ENCODE results near the gene DCUN1D2.

DCUN1D2 gene

GRCh38 chr13:113432506-113433270, 57.8 kb downstream of the DCUN1D2 start:
- peak overlapping the region; percentile 96 for H3K27ac ChIP-seq
- TF ChIP-seq CTCF (IDR thresholded peaks at IDR 0.05; ENCODE audit: low read depth, low read length) = 0 out of 2 replicates have a peak, but pooled peaks have one; percentile 11
- peak; percentile 95 for DNase-seq
- peaks cover 13% of the 10 kb centered on the region for H3K36me3 ChIP-seq
- no peaks in the 10 kb centered on the region for H3K27me3 ChIP-seq (ENCODE audit: insufficient read depth, low read depth, severe bottlenecking)
- peak overlapping the region; percentile 42 for H3K4me3 ChIP-seq (ENCODE audit: low read depth, low read length)
- no peaks in the 10 kb centered on the region for H3K9me3 ChIP-seq (ENCODE audit: severe bottlenecking)

- peak overlapping the region; percentile 96 for H3K27ac ChIP-seq
- DNase-seq = no peak
- no peaks in the 10 kb centered on the region for H3K27me3 ChIP-seq (ENCODE audit: insufficient read depth, low read depth, severe bottlenecking)
- H3K9me3 ChIP-seq (ENCODE audit: severe bottlenecking) = no peaks in the 10 kb centered on the region
- TF ChIP-seq CTCF (IDR thresholded peaks at IDR 0.05; ENCODE audit: low read depth, low read length) = no peak
- no peak overlapping the region for H3K4me3 ChIP-seq (ENCODE audit: low read depth, low read length)
- H3K36me3 ChIP-seq = peaks cover 9% of the 10 kb centered on the region
These were observed 59.3 kb downstream of the DCUN1D2 start for GRCh38 chr13:113431171-113431570.

- no peaks in the 10 kb centered on the region for H3K9me3 ChIP-seq (ENCODE audit: severe bottlenecking)
- DNase-seq = no peak
- peak overlapping the region; percentile 96 for H3K27ac ChIP-seq
- TF ChIP-seq CTCF (IDR thresholded peaks at IDR 0.05; ENCODE audit: low read depth, low read length) = no peak
- H3K36me3 ChIP-seq = peaks cover 9% of the 10 kb centered on the region
- no peaks in the 10 kb centered on the region for H3K27me3 ChIP-seq (ENCODE audit: insufficient read depth, low read depth, severe bottlenecking)
- no peak overlapping the region for H3K4me3 ChIP-seq (ENCODE audit: low read depth, low read length)
These were observed 60.0 kb downstream of the DCUN1D2 start for GRCh38 chr13:113430378-113431110.

- no peak overlapping the region for H3K4me3 ChIP-seq (ENCODE audit: low read depth, low read length)
- TF ChIP-seq CTCF (IDR thresholded peaks at IDR 0.05; ENCODE audit: low read depth, low read length) = no peak
- no peaks in the 10 kb centered on the region for H3K9me3 ChIP-seq (ENCODE audit: severe bottlenecking)
- H3K27me3 ChIP-seq (ENCODE audit: insufficient read depth, low read depth, severe bottlenecking) = no peaks in the 10 kb centered on the region
- H3K27ac ChIP-seq = peak overlapping the region; percentile 90
- peak; percentile 27 for DNase-seq
- H3K36me3 ChIP-seq = peaks cover 9% of the 10 kb centered on the region
These were observed 60.9 kb downstream of the DCUN1D2 start for GRCh38 chr13:113429608-113429985.

GRCh38 chr13:113428871-113429607, 61.5 kb downstream of the DCUN1D2 start:
- DNase-seq = no peak
- Histone ChIP-seq H3K27me3 (ENCODE audit: insufficient read depth, low read depth, severe bottlenecking) (no peaks in the 10 kb centered on the region), H3K9me3 (ENCODE audit: severe bottlenecking) (no peaks in the 10 kb centered on the region), H3K4me3 (ENCODE audit: low read depth, low read length) (no peak overlapping the region), H3K36me3 (peaks cover 9% of the 10 kb centered on the region), H3K27ac (peak overlapping the region; percentile 90)
- no peak for TF ChIP-seq CTCF (IDR thresholded peaks at IDR 0.05; ENCODE audit: low read depth, low read length)

Measured in WERI-Rb-1 (cell line).